Measurements from ENCODE around the gene ARHGEF6. TPM values are rescaled to one million over a fixed set of nuclear protein-coding genes. Genes with fewer than 3 reads are reported as not detected.
A peak's percentile ranks its signal among the peaks of the same experiment; 100 is the strongest.

Gene ARHGEF6
- total and polyA plus RNA-seq, 4 donors = 7.9 to 37.6 (median 19.1) TPM

DNA sequence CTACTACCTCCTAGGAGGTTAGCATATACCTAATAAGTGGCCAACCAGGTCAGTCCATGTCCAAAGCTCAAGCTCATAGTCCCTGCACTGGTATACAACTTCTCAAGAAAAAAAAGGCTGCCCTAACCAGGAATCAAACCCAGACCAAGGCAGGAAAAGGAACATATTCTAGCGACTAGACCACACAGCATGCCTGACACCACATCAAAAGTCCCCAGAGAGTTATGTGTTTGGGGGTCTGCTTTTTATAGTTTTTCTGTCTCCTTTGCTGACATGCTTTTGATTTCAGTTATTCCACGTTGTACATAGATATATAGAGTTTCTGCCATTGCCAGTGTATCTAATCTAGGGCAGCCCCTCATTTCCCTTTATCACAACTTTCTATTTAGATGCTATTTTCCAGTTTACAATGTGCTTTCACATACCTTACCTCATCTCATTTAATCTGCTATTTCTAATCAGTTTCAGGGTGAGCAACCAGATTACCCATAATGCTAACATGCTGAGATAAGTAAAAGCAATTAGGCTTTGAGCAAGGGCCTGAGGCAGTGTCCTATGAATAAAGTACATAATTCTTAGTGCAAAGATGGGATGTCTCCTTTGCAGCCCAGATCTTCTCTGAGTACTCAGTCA lies 17.8 kb downstream of the ARHGEF6 start:
- 70 to 87% methylated on average over 2 of the region's 2 CpGs for WGBS, 2 donors
- no peak for DNase-seq
- intact Hi-C loops (cut with DNase I) = loop anchor here in 1 of 2 donors (10.0 kb wide), 1 partner anchor 102 kb away; no protein-coding TSS in a partner anchor

DNA sequence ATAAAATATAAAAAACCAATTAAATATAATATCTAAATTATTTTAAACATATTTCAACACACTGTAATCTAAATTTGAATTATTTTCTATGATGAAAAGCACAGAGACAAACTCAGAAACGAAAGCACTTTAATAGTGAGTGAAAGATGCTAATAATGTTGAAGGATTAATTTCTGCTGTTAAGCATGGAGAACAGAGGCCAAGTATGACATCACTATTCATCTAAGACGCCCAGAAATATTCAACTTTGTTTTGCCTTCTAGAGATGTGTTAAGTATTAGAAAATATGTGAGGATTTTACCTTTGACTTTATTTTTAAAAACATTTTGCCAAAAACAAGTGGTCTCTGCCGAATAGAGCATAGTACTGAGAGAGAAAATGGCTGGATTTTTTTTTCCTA lies 19.3 kb downstream of the ARHGEF6 start:
- ATAC-seq (ENCODE audit: low FRiP score) = no peak
- no peak overlapping the region for H3K27ac ChIP-seq (ENCODE audit: low read depth in 1 of 2, low read length in 2 of 2)
- intact Hi-C loops (cut with DNase I) = loop anchor here in 1 of 2 donors (10.0 kb wide), 1 partner anchor 103 kb away; no protein-coding TSS in a partner anchor
- 9 to 17% methylated on average over 3 of the region's 3 CpGs for WGBS, 2 donors
- H3K36me3 ChIP-seq (ENCODE audit: control insufficient read depth in 1 of 2, insufficient read depth in 2 of 2, low read length in 1 of 2) = no peaks in the 10 kb centered on the region
- no peaks in the 10 kb centered on the region for H3K27me3 ChIP-seq (ENCODE audit: control insufficient read depth in 1 of 2, insufficient read depth in 2 of 2, low read length in 1 of 2)
- no peaks in the 10 kb centered on the region for H3K4me1 ChIP-seq (ENCODE audit: control insufficient read depth in 1 of 2, insufficient read depth in 2 of 2, low read length in 2 of 2)
- H3K9me3 ChIP-seq (ENCODE audit: control insufficient read depth, low read length) = no peaks in the 10 kb centered on the region
- H3K4me3 ChIP-seq (ENCODE audit: low read length in 2 of 2) = no peak overlapping the region
- no peak for DNase-seq

More for the DNA sequence above, 17.8 kb downstream of the ARHGEF6 start:
- Histone ChIP-seq H3K9me3 (ENCODE audit: control insufficient read depth, low read length) (no peaks in the 10 kb centered on the region), H3K36me3 (ENCODE audit: control insufficient read depth in 1 of 2, insufficient read depth in 2 of 2, low read length in 1 of 2) (no peaks in the 10 kb centered on the region), H3K27me3 (ENCODE audit: control insufficient read depth in 1 of 2, insufficient read depth in 2 of 2, low read length in 1 of 2) (no peaks in the 10 kb centered on the region), H3K4me1 (ENCODE audit: control insufficient read depth in 1 of 2, insufficient read depth in 2 of 2, low read length in 2 of 2) (no peaks in the 10 kb centered on the region), H3K4me3 (ENCODE audit: low read length in 2 of 2) (no peak overlapping the region), H3K27ac (ENCODE audit: low read depth in 1 of 2, low read length in 2 of 2) (no peak overlapping the region)
- no peak for ATAC-seq (ENCODE audit: low FRiP score)

DNA sequence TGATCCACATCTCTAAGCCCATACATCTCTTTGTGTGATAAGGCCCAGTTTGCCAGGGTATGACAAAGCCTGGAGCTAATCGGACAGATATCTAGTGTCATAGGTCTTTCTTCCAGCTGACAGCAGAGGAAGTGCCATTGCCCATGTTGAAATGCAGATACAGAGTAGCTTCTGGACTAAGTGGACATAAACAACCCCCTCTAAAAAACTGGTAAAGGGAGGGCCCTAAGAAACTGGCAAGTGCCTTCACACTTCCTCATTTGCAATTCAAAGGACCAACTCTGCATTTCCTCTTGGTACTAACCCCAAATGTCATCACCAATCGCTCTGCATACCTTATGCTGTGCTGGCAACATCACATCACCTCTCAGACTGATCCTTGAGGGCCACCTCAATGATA lies 20.8 kb downstream of the ARHGEF6 start:
- Histone ChIP-seq H3K36me3 (ENCODE audit: control insufficient read depth in 1 of 2, insufficient read depth in 2 of 2, low read length in 1 of 2) (no peaks in the 10 kb centered on the region), H3K9me3 (ENCODE audit: control insufficient read depth, low read length) (no peaks in the 10 kb centered on the region), H3K27ac (ENCODE audit: low read depth in 1 of 2, low read length in 2 of 2) (peak overlapping the region in 1 of 2 donors; percentile 17), H3K4me3 (ENCODE audit: low read length in 2 of 2) (no peak overlapping the region), H3K4me1 (ENCODE audit: control insufficient read depth in 1 of 2, insufficient read depth in 2 of 2, low read length in 2 of 2) (no peaks in the 10 kb centered on the region), H3K27me3 (ENCODE audit: control insufficient read depth in 1 of 2, insufficient read depth in 2 of 2, low read length in 1 of 2) (no peaks in the 10 kb centered on the region)
- DNase-seq = no peak
- 55 to 77% methylated on average over 2 of the region's 2 CpGs for whole genome bisulfite sequencing, 2 donors
- no peak for ATAC-seq (ENCODE audit: low FRiP score)
- intact Hi-C loops (cut with DNase I) = loop anchor here in 1 of 2 donors (10.0 kb wide), 1 partner anchor 105 kb away; no protein-coding TSS in a partner anchor

- no peak for DNase-seq
- WGBS, 2 donors = 70 to 93% methylated on average over 2 of the region's 2 CpGs
- no peak for ATAC-seq (ENCODE audit: low FRiP score)
- Histone ChIP-seq H3K4me3 (ENCODE audit: low read length in 2 of 2) (no peak overlapping the region), H3K36me3 (ENCODE audit: control insufficient read depth in 1 of 2, insufficient read depth in 2 of 2, low read length in 1 of 2) (no peaks in the 10 kb centered on the region), H3K4me1 (ENCODE audit: control insufficient read depth in 1 of 2, insufficient read depth in 2 of 2, low read length in 2 of 2) (no peaks in the 10 kb centered on the region), H3K27me3 (ENCODE audit: control insufficient read depth in 1 of 2, insufficient read depth in 2 of 2, low read length in 1 of 2) (no peaks in the 10 kb centered on the region), H3K27ac (ENCODE audit: low read depth in 1 of 2, low read length in 2 of 2) (no peak overlapping the region), H3K9me3 (ENCODE audit: control insufficient read depth, low read length) (no peaks in the 10 kb centered on the region)
- intact Hi-C loops (cut with DNase I) = no loop called here
Observed at GRCh38 chrX:136755411-136755810, 25.3 kb downstream of the ARHGEF6 start.

GRCh38 chrX:136754651-136755050 lies 26.1 kb downstream of the ARHGEF6 start:
- ATAC-seq (ENCODE audit: low FRiP score) (no peak), DNase-seq (peak in 1 of 2 donors; percentile 60)
- Histone ChIP-seq H3K9me3 (ENCODE audit: control insufficient read depth, low read length) (no peaks in the 10 kb centered on the region), H3K27ac (ENCODE audit: low read depth in 1 of 2, low read length in 2 of 2) (no peak overlapping the region), H3K36me3 (ENCODE audit: control insufficient read depth in 1 of 2, insufficient read depth in 2 of 2, low read length in 1 of 2) (no peaks in the 10 kb centered on the region), H3K4me1 (ENCODE audit: control insufficient read depth in 1 of 2, insufficient read depth in 2 of 2, low read length in 2 of 2) (no peaks in the 10 kb centered on the region), H3K27me3 (ENCODE audit: control insufficient read depth in 1 of 2, insufficient read depth in 2 of 2, low read length in 1 of 2) (no peaks in the 10 kb centered on the region), H3K4me3 (ENCODE audit: low read length in 2 of 2) (no peak overlapping the region)
- intact Hi-C loops (cut with DNase I) = no loop called here
- 80 to 88% methylated on average over 3 of the region's 3 CpGs for WGBS, 2 donors

DNA sequence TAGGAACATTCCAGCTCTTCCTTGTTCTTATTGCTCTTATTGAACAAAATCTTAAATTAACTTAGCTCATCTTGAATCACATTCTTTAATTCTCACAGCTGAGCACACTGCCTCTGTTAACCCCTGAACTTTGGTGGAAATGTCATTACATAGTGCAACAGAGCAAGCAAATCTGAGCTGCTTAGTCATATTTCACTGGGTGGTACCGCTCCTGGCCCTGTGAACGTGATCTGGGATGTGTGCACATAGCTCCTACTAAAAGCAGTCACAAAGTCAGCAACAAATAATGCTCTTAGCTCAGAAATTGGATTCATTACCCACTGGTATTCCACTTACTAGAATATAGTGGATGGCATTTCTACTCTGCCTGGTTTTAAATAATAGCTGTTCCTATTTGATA lies 27.9 kb downstream of the ARHGEF6 start:
- WGBS, 2 donors = 54 to 55% methylated on average over 2 of the region's 2 CpGs
- Histone ChIP-seq H3K36me3 (ENCODE audit: control insufficient read depth in 1 of 2, insufficient read depth in 2 of 2, low read length in 1 of 2) (no peaks in the 10 kb centered on the region), H3K4me1 (ENCODE audit: control insufficient read depth in 1 of 2, insufficient read depth in 2 of 2, low read length in 2 of 2) (no peaks in the 10 kb centered on the region), H3K27ac (ENCODE audit: low read depth in 1 of 2, low read length in 2 of 2) (no peak overlapping the region), H3K9me3 (ENCODE audit: control insufficient read depth, low read length) (no peaks in the 10 kb centered on the region), H3K4me3 (ENCODE audit: low read length in 2 of 2) (no peak overlapping the region), H3K27me3 (ENCODE audit: control insufficient read depth in 1 of 2, insufficient read depth in 2 of 2, low read length in 1 of 2) (no peaks in the 10 kb centered on the region)
- DNase-seq (no peak), ATAC-seq (ENCODE audit: low FRiP score) (no peak)
- intact Hi-C loops (cut with DNase I) = no loop called here

DNA sequence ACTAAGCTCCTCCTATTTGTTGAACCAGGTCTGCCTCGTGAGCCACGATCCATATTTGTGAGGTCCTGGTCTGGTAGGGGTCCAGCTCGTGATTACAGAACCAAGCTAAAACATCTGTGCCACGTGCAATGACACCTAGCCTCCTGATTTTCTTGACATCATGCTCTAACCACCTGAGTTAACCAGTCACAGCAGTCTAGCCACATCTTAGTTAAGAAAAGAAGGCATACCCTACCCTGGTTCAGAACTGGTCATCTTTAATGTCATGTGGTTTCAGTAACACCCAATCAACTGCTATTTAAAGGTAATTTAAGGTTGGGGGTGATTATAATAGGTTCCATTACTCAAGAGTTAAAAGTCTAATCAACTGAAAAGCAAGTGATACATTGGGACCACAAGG lies 28.4 kb downstream of the ARHGEF6 start:
- Histone ChIP-seq H3K4me1 (ENCODE audit: control insufficient read depth in 1 of 2, insufficient read depth in 2 of 2, low read length in 2 of 2) (no peaks in the 10 kb centered on the region), H3K27me3 (ENCODE audit: control insufficient read depth in 1 of 2, insufficient read depth in 2 of 2, low read length in 1 of 2) (no peaks in the 10 kb centered on the region), H3K9me3 (ENCODE audit: control insufficient read depth, low read length) (no peaks in the 10 kb centered on the region), H3K27ac (ENCODE audit: low read depth in 1 of 2, low read length in 2 of 2) (no peak overlapping the region), H3K36me3 (ENCODE audit: control insufficient read depth in 1 of 2, insufficient read depth in 2 of 2, low read length in 1 of 2) (no peaks in the 10 kb centered on the region), H3K4me3 (ENCODE audit: low read length in 2 of 2) (no peak overlapping the region)
- DNase-seq (no peak), ATAC-seq (ENCODE audit: low FRiP score) (no peak)
- intact Hi-C loops (cut with DNase I) = no loop called here
- WGBS, 2 donors = 70 to 94% methylated on average over 4 of the region's 4 CpGs

- no peaks in the 10 kb centered on the region for H3K9me3 ChIP-seq (ENCODE audit: control insufficient read depth, low read length)
- WGBS, 2 donors = 64 to 77% methylated on average over 2 of the region's 2 CpGs
- intact Hi-C loops (cut with DNase I) = no loop called here
- DNase-seq (no peak), ATAC-seq (ENCODE audit: low FRiP score) (no peak)
- H3K36me3 ChIP-seq (ENCODE audit: control insufficient read depth in 1 of 2, insufficient read depth in 2 of 2, low read length in 1 of 2) = no peaks in the 10 kb centered on the region
- H3K27me3 ChIP-seq (ENCODE audit: control insufficient read depth in 1 of 2, insufficient read depth in 2 of 2, low read length in 1 of 2) = no peaks in the 10 kb centered on the region
- no peaks in the 10 kb centered on the region for H3K4me1 ChIP-seq (ENCODE audit: control insufficient read depth in 1 of 2, insufficient read depth in 2 of 2, low read length in 2 of 2)
- no peak overlapping the region for H3K27ac ChIP-seq (ENCODE audit: low read depth in 1 of 2, low read length in 2 of 2)
- H3K4me3 ChIP-seq (ENCODE audit: low read length in 2 of 2) = no peak overlapping the region
Observed at GRCh38 chrX:136750364-136750763, 30.4 kb downstream of the ARHGEF6 start.

Data from aorta (tissue), 5 donors.